Measurements from ENCODE around the gene STAT4.

Gene STAT4

DNA sequence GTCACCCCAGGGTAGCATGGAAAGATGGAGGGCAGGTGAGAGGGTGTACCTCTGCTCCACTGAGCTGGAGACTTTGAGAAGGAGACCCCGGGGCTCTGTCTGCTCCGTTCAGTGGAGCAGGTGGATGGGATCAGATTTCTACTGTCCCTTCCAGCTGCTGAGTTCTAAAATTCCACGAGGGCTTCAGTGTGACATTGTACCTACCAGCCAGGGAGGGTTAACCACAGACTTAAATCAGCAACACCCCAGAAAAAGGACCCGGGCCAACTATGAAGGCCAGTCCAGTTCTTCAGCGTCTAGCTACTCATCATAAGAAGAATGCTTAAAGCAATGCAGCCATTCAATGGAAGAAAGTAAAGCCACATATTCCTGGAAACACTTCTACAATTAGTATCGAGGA is 160.7 kb downstream of the STAT4 start:
- Histone ChIP-seq H3K9ac (no peak overlapping the region), H3K27me3 (ENCODE audit: control insufficient read depth, insufficient read depth, low read length) (no peaks in the 10 kb centered on the region), H3K4me1 (peaks cover 22% of the 10 kb centered on the region), H3K36me3 (ENCODE audit: control insufficient read depth, insufficient read depth, low read length) (no peaks in the 10 kb centered on the region), H2AFZ (no peak overlapping the region), H3K79me2 (no peaks in the 10 kb centered on the region), H3K9me3 (ENCODE audit: control insufficient read depth, low read length) (no peaks in the 10 kb centered on the region), H3K4me2 (ENCODE audit: low read length) (peak overlapping the region; percentile 2), H3K4me3 (ENCODE audit: low read depth, low read length) (no peak overlapping the region), H3K27ac (no peak overlapping the region)
- TF ChIP-seq, protein P1, sequence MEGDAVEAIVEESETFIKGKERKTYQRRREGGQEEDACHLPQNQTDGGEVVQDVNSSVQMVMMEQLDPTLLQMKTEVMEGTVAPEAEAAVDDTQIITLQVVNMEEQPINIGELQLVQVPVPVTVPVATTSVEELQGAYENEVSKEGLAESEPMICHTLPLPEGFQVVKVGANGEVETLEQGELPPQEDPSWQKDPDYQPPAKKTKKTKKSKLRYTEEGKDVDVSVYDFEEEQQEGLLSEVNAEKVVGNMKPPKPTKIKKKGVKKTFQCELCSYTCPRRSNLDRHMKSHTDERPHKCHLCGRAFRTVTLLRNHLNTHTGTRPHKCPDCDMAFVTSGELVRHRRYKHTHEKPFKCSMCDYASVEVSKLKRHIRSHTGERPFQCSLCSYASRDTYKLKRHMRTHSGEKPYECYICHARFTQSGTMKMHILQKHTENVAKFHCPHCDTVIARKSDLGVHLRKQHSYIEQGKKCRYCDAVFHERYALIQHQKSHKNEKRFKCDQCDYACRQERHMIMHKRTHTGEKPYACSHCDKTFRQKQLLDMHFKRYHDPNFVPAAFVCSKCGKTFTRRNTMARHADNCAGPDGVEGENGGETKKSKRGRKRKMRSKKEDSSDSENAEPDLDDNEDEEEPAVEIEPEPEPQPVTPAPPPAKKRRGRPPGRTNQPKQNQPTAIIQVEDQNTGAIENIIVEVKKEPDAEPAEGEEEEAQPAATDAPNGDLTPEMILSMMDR (IDR thresholded peaks at IDR 0.05): no peak

DNA sequence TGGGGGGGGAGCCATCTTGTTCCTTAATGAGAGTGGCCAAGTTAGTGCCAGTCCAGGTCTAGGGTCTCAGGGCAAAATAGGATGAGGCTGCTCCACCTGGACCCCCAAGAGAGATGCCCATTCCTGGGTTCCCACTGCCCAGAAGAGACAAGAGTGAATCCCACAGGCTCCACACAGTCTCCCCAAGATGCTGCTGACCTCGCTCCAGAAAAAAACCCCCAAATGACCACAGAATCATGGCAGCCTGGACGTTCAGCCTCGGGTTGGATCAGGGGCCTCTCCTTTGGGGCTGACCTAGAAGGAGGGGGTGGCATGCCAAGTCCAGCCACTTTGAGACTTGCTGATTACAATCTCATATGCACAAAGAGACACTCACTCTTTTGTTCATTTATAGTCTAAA is 161.9 kb downstream of the STAT4 start:
- H3K9ac ChIP-seq: no peak overlapping the region
- TF ChIP-seq, protein P1 (IDR thresholded peaks at IDR 0.05): no peak
- H3K79me2 ChIP-seq: no peaks in the 10 kb centered on the region
- H2AFZ ChIP-seq: no peak overlapping the region
- peaks cover 18% of the 10 kb centered on the region for H3K4me1 ChIP-seq
- H3K9me3 ChIP-seq (ENCODE audit: control insufficient read depth, low read length): no peaks in the 10 kb centered on the region
- no peaks in the 10 kb centered on the region for H3K27me3 ChIP-seq (ENCODE audit: control insufficient read depth, insufficient read depth, low read length)
- H3K27ac ChIP-seq: no peak overlapping the region
- H3K4me3 ChIP-seq (ENCODE audit: low read depth, low read length): no peak overlapping the region
- no peak overlapping the region for H3K4me2 ChIP-seq (ENCODE audit: low read length)
- H3K36me3 ChIP-seq (ENCODE audit: control insufficient read depth, insufficient read depth, low read length): no peaks in the 10 kb centered on the region

DNA sequence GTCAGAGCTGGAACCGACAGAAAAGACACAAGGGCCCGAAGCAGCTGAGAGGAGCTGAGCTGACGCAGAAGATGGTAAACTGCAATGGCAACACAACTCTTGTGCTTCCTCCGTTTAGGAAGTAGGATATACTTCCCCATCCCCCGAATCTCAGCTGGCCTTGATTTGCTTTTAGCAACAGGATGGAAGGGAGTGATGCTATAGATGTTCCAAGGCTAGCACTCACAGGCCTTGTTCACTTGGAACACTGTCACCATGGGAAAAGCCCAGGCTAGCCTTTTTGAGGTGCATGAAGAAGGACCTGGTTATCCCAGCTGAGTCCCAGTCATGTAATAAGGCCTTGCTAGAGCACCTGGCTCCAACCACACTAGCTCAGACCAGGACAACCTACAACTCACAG is 162.9 kb downstream of the STAT4 start:
- H3K4me1 ChIP-seq: peaks cover 14% of the 10 kb centered on the region
- H3K4me2 ChIP-seq (ENCODE audit: low read length): no peak overlapping the region
- H3K9ac ChIP-seq: no peak overlapping the region
- H3K9me3 ChIP-seq (ENCODE audit: control insufficient read depth, low read length): no peaks in the 10 kb centered on the region
- TF ChIP-seq, protein P1 (IDR thresholded peaks at IDR 0.05): no peak
- no peaks in the 10 kb centered on the region for H3K79me2 ChIP-seq
- no peak overlapping the region for H3K4me3 ChIP-seq (ENCODE audit: low read depth, low read length)
- H3K36me3 ChIP-seq (ENCODE audit: control insufficient read depth, insufficient read depth, low read length): no peaks in the 10 kb centered on the region
- H2AFZ ChIP-seq: no peak overlapping the region
- H3K27me3 ChIP-seq (ENCODE audit: control insufficient read depth, insufficient read depth, low read length): no peaks in the 10 kb centered on the region
- no peak overlapping the region for H3K27ac ChIP-seq

DNA sequence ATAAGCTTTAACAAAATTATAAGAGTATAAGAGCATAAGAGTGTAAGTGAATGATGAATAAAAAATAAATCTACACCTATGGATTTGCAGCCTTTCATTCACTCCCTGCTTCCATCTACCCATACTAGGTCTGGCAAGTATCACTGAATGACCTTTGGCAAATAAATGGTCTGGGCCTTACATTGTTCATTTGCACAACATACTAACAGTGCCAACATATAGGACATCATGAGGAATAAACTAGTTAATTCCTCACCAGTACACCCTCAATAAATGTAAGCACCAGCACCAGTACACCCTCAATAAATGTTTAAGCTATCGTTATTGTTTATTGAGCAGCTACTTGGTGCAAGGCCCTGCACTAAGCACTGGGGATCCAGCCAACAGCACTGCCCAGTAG is 163.7 kb downstream of the STAT4 start:
- Histone ChIP-seq H3K27ac (no peak overlapping the region), H3K79me2 (no peaks in the 10 kb centered on the region), H2AFZ (no peak overlapping the region), H3K4me2 (ENCODE audit: low read length) (no peak overlapping the region), H3K9me3 (ENCODE audit: control insufficient read depth, low read length) (no peaks in the 10 kb centered on the region), H3K4me1 (peaks cover 10% of the 10 kb centered on the region), H3K9ac (no peak overlapping the region), H3K4me3 (ENCODE audit: low read depth, low read length) (no peak overlapping the region), H3K36me3 (ENCODE audit: control insufficient read depth, insufficient read depth, low read length) (no peaks in the 10 kb centered on the region), H3K27me3 (ENCODE audit: control insufficient read depth, insufficient read depth, low read length) (no peaks in the 10 kb centered on the region)
- TF ChIP-seq, protein P1 (IDR thresholded peaks at IDR 0.05): no peak

DNA sequence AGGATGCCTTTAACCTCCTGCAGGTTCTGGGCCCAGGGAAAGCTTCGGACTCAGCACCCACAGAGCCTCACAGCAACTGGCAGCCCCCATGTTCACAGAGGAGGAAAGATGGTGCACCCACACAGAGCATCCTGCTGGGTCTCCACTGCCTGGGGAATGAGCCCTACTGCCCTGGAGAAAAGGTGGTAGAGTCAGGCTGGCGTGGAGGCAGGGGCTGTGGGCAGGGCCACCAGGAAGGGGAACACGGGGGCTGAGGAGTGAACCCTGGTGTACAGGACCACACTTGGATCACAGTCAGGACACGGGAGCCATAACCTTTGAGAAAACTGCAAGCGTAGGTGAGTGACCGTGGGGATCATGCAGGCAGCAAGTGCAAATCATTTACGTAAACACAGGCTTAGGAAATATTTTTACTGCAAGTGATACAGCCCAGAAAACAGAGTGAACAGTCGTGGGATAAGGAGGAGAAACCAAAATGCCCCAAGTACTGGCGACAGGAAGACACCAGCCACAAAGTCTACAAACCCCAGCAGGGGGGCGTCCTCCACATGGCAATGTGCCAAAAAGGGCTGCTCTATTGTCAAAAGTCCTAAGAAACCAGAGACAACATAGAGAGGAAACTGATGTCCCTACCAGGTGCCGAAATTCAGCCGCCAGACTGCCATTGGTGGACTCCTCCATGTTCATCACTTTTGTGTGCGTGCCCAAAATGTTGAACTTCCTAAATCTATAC is 164.4 kb downstream of the STAT4 start:
- H3K4me3 ChIP-seq (ENCODE audit: low read depth, low read length): no peak overlapping the region
- H3K9ac ChIP-seq: no peak overlapping the region
- no peak overlapping the region for H3K4me2 ChIP-seq (ENCODE audit: low read length)
- no peak overlapping the region for H3K27ac ChIP-seq
- no peaks in the 10 kb centered on the region for H3K79me2 ChIP-seq
- no peak overlapping the region for H2AFZ ChIP-seq
- no peaks in the 10 kb centered on the region for H3K9me3 ChIP-seq (ENCODE audit: control insufficient read depth, low read length)
- H3K4me1 ChIP-seq: peaks cover 12% of the 10 kb centered on the region
- TF ChIP-seq, protein P1 (IDR thresholded peaks at IDR 0.05): no peak
- H3K36me3 ChIP-seq (ENCODE audit: control insufficient read depth, insufficient read depth, low read length): no peaks in the 10 kb centered on the region
- no peaks in the 10 kb centered on the region for H3K27me3 ChIP-seq (ENCODE audit: control insufficient read depth, insufficient read depth, low read length)

Data from parathyroid adenoma (tissue), 2 donors.